Caco-2 (cell line): Measurements from ENCODE around the gene BMP15. TPM values are rescaled to one million over a fixed set of nuclear protein-coding genes. Genes with fewer than 3 reads are reported as not detected.

Source experiments
- BruUV-seq: library from RNA; stranded (reverse); fragments of 400-500 nt; replicated peaks from 2 replicates; lab custom pipeline; 2021; lab: Mats Ljungman, UMichigan
- CTCF ChIA-PET: fragments of 300-600 bp; sonication (Branson Sonifier 250); formaldehyde crosslinking; loops from one replicate; lab custom pipeline; 2022; ENCODE audit warnings: antibody characterized with exemption; lab: Charles Lee
- POLR2A ChIA-PET: fragments of 300-600 bp; sonication (Branson Sonifier 250); formaldehyde crosslinking; loops from one replicate; lab custom pipeline; 2022; ENCODE audit warnings: antibody characterized with exemption; lab: Charles Lee
- DNase-seq, 2 experiments: peaks; one replicate each; pipeline versions ENCODE4 v3.0.0 to v3.0.0-alpha.2; 2020 to 2022
- H3K27me3 ChIP-seq: replicated peaks from 2 replicates; pipeline ENCODE4 v1.6.0; 2011; ENCODE audit warnings: low read length; ENCODE audit not compliant: control insufficient read depth, insufficient read depth
- H3K36me3 ChIP-seq: 2 replicates; pipeline ENCODE4 v1.5.1; 2011; ENCODE audit warnings: low read length; ENCODE audit not compliant: control insufficient read depth, insufficient read depth
- H3K4me1 ChIP-seq: fragments of 250-450 bp; sonication (Bioruptor Pico); 2 replicates; pipeline ENCODE4 v1.5.1; 2020; ENCODE audit warnings: mild to moderate bottlenecking
- H3K4me3 ChIP-seq: 2 replicates; pipeline ENCODE4 v1.5.1; 2011; ENCODE audit warnings: low read depth, mild to moderate bottlenecking, control low read depth, low read length
- H3K9me3 ChIP-seq: fragments of 250-450 bp; sonication (Bioruptor Pico); 2 replicates; pipeline ENCODE4 v1.5.1; 2020; ENCODE audit warnings: mild to moderate bottlenecking, moderate library complexity
- H3K27ac Mint-ChIP-seq: one replicate; pipeline ENCODE4 v1.8.0; 2022; ENCODE audit warnings: mixed read lengths; ENCODE audit not compliant: unreplicated experiment
- H3K27me3 Mint-ChIP-seq: one replicate; pipeline ENCODE4 v1.8.0; 2022; ENCODE audit warnings: mixed read lengths; ENCODE audit not compliant: insufficient read depth, unreplicated experiment
- H3K36me3 Mint-ChIP-seq: one replicate; pipeline ENCODE4 v1.8.0; 2022; ENCODE audit warnings: mild to moderate bottlenecking, mixed read lengths; ENCODE audit not compliant: insufficient read depth, unreplicated experiment
- H3K4me1 Mint-ChIP-seq: one replicate; pipeline ENCODE4 v1.8.0; 2022; ENCODE audit warnings: low read depth, mixed read lengths; ENCODE audit not compliant: unreplicated experiment
- H3K4me3 Mint-ChIP-seq: one replicate; pipeline ENCODE4 v1.8.0; 2022; ENCODE audit warnings: mild to moderate bottlenecking, moderate library complexity, mixed read lengths; ENCODE audit not compliant: unreplicated experiment
- H3K9me3 Mint-ChIP-seq: one replicate; pipeline ENCODE4 v1.8.0; 2022; ENCODE audit warnings: mixed read lengths; ENCODE audit not compliant: unreplicated experiment
- intact Hi-C: fragments of 100-400 bp; cut with micrococcal nuclease; formaldehyde crosslinking; loops from one replicate; pipeline ENCODE4 v1.10.0; 2022; ENCODE audit not compliant: unreplicated experiment
- total RNA-seq: library from RNA; stranded (reverse); gene quantifications from 2 replicates; pipeline ENCODE4 v1.2.3, GENCODE V29; 2022
- TF ChIP-seq, protein P1 (sequence below), 2 experiments: fragments of 200-600 bp in 1 of 2; IDR thresholded peaks; 1 replicate in 1 of 2; 2 replicates in 1 of 2; pipeline versions ENCODE4 v1.5.1 to v1.8.0; 2011 to 2022; ENCODE audit warnings: antibody characterized with exemption in 1 of 2, control low read depth in 1 of 2, inconsistent platforms in 1 of 2, low read depth in 1 of 2, low read length in 1 of 2, mild to moderate bottlenecking in 1 of 2, moderate library complexity in 1 of 2; ENCODE audit not compliant: insufficient read depth in 1 of 2, severe bottlenecking in 1 of 2, unreplicated experiment in 1 of 2

BMP15 gene
- total RNA-seq, 1 experiment from 2014 or later = not detected

DNA sequence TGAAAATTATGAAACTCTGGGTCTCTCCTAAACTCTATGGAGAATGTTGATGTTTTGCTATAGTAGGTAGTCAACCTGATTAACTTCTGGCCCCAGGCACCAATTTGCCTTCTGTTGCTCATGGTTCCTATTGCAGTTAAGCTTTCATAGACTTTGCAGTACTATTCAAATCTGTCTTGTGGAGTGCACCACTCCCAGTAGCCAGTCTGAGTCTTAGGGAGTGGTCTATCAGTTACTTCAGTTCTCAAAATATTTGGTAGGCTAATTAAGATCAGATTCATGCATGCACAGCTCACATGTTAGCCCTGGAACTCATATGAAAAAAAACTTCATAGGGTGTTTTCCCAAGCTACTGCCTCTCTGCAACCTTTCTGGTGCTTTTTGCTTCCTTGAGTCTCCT, 53.3 kb downstream of the BMP15 start:
- no peaks in the 10 kb centered on the region for H3K36me3 ChIP-seq
- Mint-ChIP-seq H3K27ac (no peak overlapping the region), H3K36me3 (no peaks in the 10 kb centered on the region), H3K4me3 (no peak overlapping the region), H3K4me1 (no peaks in the 10 kb centered on the region), H3K27me3 (no peaks in the 10 kb centered on the region), H3K9me3 (no peaks in the 10 kb centered on the region)
- no peak overlapping the region for H3K4me3 ChIP-seq
- DNase-seq = no peak
- ChIA-PET POLR2A (no interaction called here), CTCF (no interaction called here)
- no TSS peak for BruUV-seq
- TF ChIP-seq, protein P1, sequence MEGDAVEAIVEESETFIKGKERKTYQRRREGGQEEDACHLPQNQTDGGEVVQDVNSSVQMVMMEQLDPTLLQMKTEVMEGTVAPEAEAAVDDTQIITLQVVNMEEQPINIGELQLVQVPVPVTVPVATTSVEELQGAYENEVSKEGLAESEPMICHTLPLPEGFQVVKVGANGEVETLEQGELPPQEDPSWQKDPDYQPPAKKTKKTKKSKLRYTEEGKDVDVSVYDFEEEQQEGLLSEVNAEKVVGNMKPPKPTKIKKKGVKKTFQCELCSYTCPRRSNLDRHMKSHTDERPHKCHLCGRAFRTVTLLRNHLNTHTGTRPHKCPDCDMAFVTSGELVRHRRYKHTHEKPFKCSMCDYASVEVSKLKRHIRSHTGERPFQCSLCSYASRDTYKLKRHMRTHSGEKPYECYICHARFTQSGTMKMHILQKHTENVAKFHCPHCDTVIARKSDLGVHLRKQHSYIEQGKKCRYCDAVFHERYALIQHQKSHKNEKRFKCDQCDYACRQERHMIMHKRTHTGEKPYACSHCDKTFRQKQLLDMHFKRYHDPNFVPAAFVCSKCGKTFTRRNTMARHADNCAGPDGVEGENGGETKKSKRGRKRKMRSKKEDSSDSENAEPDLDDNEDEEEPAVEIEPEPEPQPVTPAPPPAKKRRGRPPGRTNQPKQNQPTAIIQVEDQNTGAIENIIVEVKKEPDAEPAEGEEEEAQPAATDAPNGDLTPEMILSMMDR (IDR thresholded peaks at IDR 0.05; ENCODE audit: insufficient read depth in 1 of 2, low read depth in 1 of 2, low read length in 1 of 2, severe bottlenecking in 1 of 2, unreplicated experiment in 1 of 2) = no peak
- intact Hi-C loops = no loop called here
- no peaks in the 10 kb centered on the region for H3K9me3 ChIP-seq
- no peaks in the 10 kb centered on the region for H3K27me3 ChIP-seq
- H3K4me1 ChIP-seq = no peaks in the 10 kb centered on the region

Other genes with a start within 250 kb of the BMP15 start
- 0.09 and 0.12 TPM in 2 replicates for gene SHROOM4, start 96.5 kb upstream of the BMP15 start, total RNA-seq